GM19025 (cell line): ENCODE data around the gene CSNK2B.

Experiments
- ATAC-seq: cut with Tn5 transposase; IDR thresholded peaks from one replicate; pipeline ENCODE4 v1.9.1; 2021; ENCODE audit warnings: mild to moderate bottlenecking, low read depth, moderate library complexity; ENCODE audit not compliant: unreplicated experiment

CSNK2B gene

GRCh38 chr6:31636698-31637596 lies 28.9 kb upstream of the CSNK2B start:
- ATAC-seq = no peak

- ATAC-seq = no peak
Observed at GRCh38 chr6:31639043-31639442, 26.8 kb upstream of the CSNK2B start.

- no peak for ATAC-seq
Observed at GRCh38 chr6:31639449-31639861, 26.4 kb upstream of the CSNK2B start.

GRCh38 chr6:31640612-31641011 lies 25.3 kb upstream of the CSNK2B start:
- no peak for ATAC-seq

GRCh38 chr6:31641370-31641769 lies 24.5 kb upstream of the CSNK2B start:
- no peak for ATAC-seq

GRCh38 chr6:31642798-31643570 lies 22.9 kb upstream of the CSNK2B start:
- ATAC-seq = no peak

GRCh38 chr6:31643818-31644454 lies 21.9 kb upstream of the CSNK2B start:
- ATAC-seq = no peak

- no peak for ATAC-seq
Observed at GRCh38 chr6:31645325-31645724, 20.6 kb upstream of the CSNK2B start.

- ATAC-seq = peak; percentile 20
Observed at GRCh38 chr6:31651602-31652191, 14.2 kb upstream of the CSNK2B start.

- ATAC-seq = peak; percentile 50
Observed at GRCh38 chr6:31652925-31653724, 12.8 kb upstream of the CSNK2B start.

- no peak for ATAC-seq
Observed at GRCh38 chr6:31654574-31655348, 11.1 kb upstream of the CSNK2B start.

- no peak for ATAC-seq
Observed at GRCh38 chr6:31655349-31656237, 10.3 kb upstream of the CSNK2B start, which contains the start of gene APOM. Gene APOM (plus strand): TSS chr6:31655894. CDS start chr6:31655967, 73 bp downstream.

GRCh38 chr6:31657406-31658157 lies 8.3 kb upstream of the CSNK2B start:
- no peak for ATAC-seq

- no peak for ATAC-seq
Observed at GRCh38 chr6:31658158-31658688, 7.7 kb upstream of the CSNK2B start.

GRCh38 chr6:31658983-31659648 lies 6.8 kb upstream of the CSNK2B start:
- no peak for ATAC-seq

GRCh38 chr6:31659649-31660380 lies 6.1 kb upstream of the CSNK2B start:
- ATAC-seq = no peak
